PC-3 (cell line): ENCODE measurements around the gene KCNJ9. TPM values are rescaled to one million over a fixed set of nuclear protein-coding genes. Genes with fewer than 3 reads are reported as not detected.

Experiments
- ATAC-seq: fragments of 200-7000 bp; cut with Tn5 transposase; 2 replicates; pipeline ENCODE4 v1.9.1; 2020; ENCODE audit warnings: mild to moderate bottlenecking, moderate library complexity
- BruUV-seq: library from RNA; stranded (reverse); fragments of 400-500 nt; replicated peaks from 2 replicates; lab custom pipeline; 2021; lab: Mats Ljungman, UMichigan
- CTCF ChIA-PET: fragments of 300-600 bp; sonication (Branson Sonifier 250); formaldehyde crosslinking; loops from one replicate; lab custom pipeline; 2022; ENCODE audit warnings: antibody characterized with exemption; lab: Charles Lee
- POLR2A ChIA-PET: fragments of 300-600 bp; sonication (Branson Sonifier 250); formaldehyde crosslinking; loops from one replicate; lab custom pipeline; 2022; ENCODE audit warnings: antibody characterized with exemption; ENCODE audit not compliant: unreplicated experiment; lab: Charles Lee
- DNase-seq: peaks from one replicate; pipeline ENCODE4 v3.0.0-alpha.2; 2015
- H2AFZ ChIP-seq: fragments of 300-600 bp; sonication (generic); 2 replicates; pipeline ENCODE4 v1.6.0; 2016; ENCODE audit warnings: antibody characterized with exemption, low read length
- H3F3A ChIP-seq: fragments of 300-600 bp; sonication (generic); one replicate; pipeline ENCODE4 v1.6.0; 2017; ENCODE audit warnings: antibody characterized with exemption, low read length, control low read depth, mild to moderate bottlenecking; ENCODE audit not compliant: unreplicated experiment
- H3K27ac ChIP-seq: fragments of 300-600 bp; sonication (generic); 2 replicates; pipeline ENCODE4 v1.5.1; 2016; ENCODE audit warnings: mild to moderate bottlenecking, low read length
- H3K27me3 ChIP-seq: fragments of 300-600 bp; sonication (generic); 2 replicates; pipeline ENCODE4 v1.6.1; 2016; ENCODE audit warnings: low read length, mixed read lengths
- H3K36me3 ChIP-seq: fragments of 300-600 bp; sonication (generic); 2 replicates; pipeline ENCODE4 v1.6.1; 2016; ENCODE audit warnings: low read depth, mixed run types, low read length, mixed read lengths
- H3K4me1 ChIP-seq: fragments of 300-600 bp; sonication (generic); 2 replicates; pipeline ENCODE4 v1.5.1; 2016; ENCODE audit warnings: low read length; ENCODE audit not compliant: insufficient read depth
- H3K4me2 ChIP-seq: fragments of 300-600 bp; sonication (generic); 2 replicates; pipeline ENCODE4 v1.6.0; 2016; ENCODE audit warnings: low read length
- H3K4me3 ChIP-seq: fragments of 300-600 bp; sonication (generic); 2 replicates; pipeline ENCODE4 v1.5.1; 2016; ENCODE audit warnings: mild to moderate bottlenecking, low read length, mixed read lengths
- H3K79me2 ChIP-seq: fragments of 300-600 bp; sonication (generic); 2 replicates; pipeline ENCODE4 v1.6.1; 2017; ENCODE audit warnings: low read length, mixed read lengths
- H3K9ac ChIP-seq: fragments of 300-600 bp; sonication (generic); 2 replicates; pipeline ENCODE4 v1.6.0; 2016; ENCODE audit warnings: mild to moderate bottlenecking, low read length
- H3K9me2 ChIP-seq: fragments of 300-600 bp; sonication (generic); replicated peaks from 2 replicates; pipeline ENCODE4 v1.6.1; 2016; ENCODE audit warnings: mixed run types, low read length, mixed read lengths
- H3K9me3 ChIP-seq: fragments of 300-600 bp; sonication (generic); 2 replicates; pipeline ENCODE4 v1.6.1; 2016; ENCODE audit warnings: low read length, mixed read lengths
- H4K20me1 ChIP-seq: fragments of 300-600 bp; sonication (generic); 2 replicates; pipeline ENCODE4 v1.6.1; 2016; ENCODE audit warnings: low read length, mixed read lengths
- EZH2 ChIP-seq: fragments of 300-600 bp; sonication (generic); IDR thresholded peaks from one replicate; pipeline ENCODE4 v1.6.1; 2017; ENCODE audit warnings: antibody characterized with exemption, mild to moderate bottlenecking, low read length; ENCODE audit not compliant: unreplicated experiment
- EZH2phosphoT487 ChIP-seq: fragments of 300-600 bp; sonication (generic); IDR thresholded peaks from 2 replicates; pipeline ENCODE4 v1.6.1; 2018; ENCODE audit warnings: mild to moderate bottlenecking, antibody characterized with exemption, low read length, borderline replicate concordance
- intact Hi-C: fragments of 100-400 bp; cut with micrococcal nuclease; formaldehyde crosslinking; loops from 2 replicates; pipeline ENCODE4 v1.9.0; 2023
- total RNA-seq: library from RNA; depleted of rRNA; stranded (reverse); fragments of >200 nt; gene quantifications from 2 replicates; pipeline ENCODE4 v1.2.3, GENCODE V29; 2014
- TF ChIP-seq, protein P1 (sequence below): fragments of 300-600 bp; sonication (generic); conservative IDR thresholded peaks from 2 replicates; pipeline ENCODE4 v1.5.1; 2017; ENCODE audit warnings: antibody characterized with exemption, low read depth, mild to moderate bottlenecking, low read length

KCNJ9 gene
- total RNA-seq, 1 experiment from 2014 or later = not detected

DNA sequence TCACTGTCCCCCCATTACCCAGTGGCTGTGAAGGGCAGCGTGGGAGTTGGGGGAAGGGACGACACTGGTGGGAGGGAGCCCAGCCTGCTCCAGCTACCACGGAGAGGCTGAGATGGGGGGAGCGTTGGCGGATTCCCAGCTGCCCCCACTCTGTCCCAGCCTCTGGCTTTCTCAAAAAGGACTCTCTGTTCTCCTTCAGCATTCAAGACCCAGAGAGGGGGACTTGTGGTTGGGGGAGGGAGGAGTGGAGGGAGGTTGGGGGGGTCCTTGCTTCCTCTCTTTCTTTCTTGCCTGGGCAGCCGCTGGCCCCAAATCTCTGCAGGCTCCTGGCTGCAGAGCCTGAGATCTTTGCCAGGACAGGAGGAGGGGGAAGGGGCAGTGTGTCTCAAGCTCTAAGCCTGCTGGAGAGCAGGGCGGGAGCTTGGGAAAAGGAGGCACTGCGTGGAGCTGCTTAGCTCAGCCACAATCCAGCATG is 36.4 kb downstream of the KCNJ9 start:
- H4K20me1 ChIP-seq = no peaks in the 10 kb centered on the region
- no peaks in the 10 kb centered on the region for H3K4me1 ChIP-seq
- H3K9ac ChIP-seq = no peak overlapping the region
- no peaks in the 10 kb centered on the region for H3K36me3 ChIP-seq
- no peak overlapping the region for H3K27ac ChIP-seq
- H3K9me2 ChIP-seq = no peaks in the 10 kb centered on the region
- ChIA-PET POLR2A (no interaction called here), CTCF (no interaction called here)
- H3K4me3 ChIP-seq = no peak overlapping the region
- intact Hi-C loops = no loop called here
- H3K4me2 ChIP-seq = no peak overlapping the region
- no peaks in the 10 kb centered on the region for H3K9me3 ChIP-seq
- TF ChIP-seq, protein P1, sequence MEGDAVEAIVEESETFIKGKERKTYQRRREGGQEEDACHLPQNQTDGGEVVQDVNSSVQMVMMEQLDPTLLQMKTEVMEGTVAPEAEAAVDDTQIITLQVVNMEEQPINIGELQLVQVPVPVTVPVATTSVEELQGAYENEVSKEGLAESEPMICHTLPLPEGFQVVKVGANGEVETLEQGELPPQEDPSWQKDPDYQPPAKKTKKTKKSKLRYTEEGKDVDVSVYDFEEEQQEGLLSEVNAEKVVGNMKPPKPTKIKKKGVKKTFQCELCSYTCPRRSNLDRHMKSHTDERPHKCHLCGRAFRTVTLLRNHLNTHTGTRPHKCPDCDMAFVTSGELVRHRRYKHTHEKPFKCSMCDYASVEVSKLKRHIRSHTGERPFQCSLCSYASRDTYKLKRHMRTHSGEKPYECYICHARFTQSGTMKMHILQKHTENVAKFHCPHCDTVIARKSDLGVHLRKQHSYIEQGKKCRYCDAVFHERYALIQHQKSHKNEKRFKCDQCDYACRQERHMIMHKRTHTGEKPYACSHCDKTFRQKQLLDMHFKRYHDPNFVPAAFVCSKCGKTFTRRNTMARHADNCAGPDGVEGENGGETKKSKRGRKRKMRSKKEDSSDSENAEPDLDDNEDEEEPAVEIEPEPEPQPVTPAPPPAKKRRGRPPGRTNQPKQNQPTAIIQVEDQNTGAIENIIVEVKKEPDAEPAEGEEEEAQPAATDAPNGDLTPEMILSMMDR = no peak
- no peak for TF ChIP-seq EZH2
- no peak for TF ChIP-seq EZH2phosphoT487
- no TSS peak for BruUV-seq
- peak; percentile 44 for ATAC-seq
- H3F3A ChIP-seq = no peaks in the 10 kb centered on the region
- no peaks in the 10 kb centered on the region for H3K79me2 ChIP-seq
- H3K27me3 ChIP-seq = no peaks in the 10 kb centered on the region
- DNase-seq = no peak
- H2AFZ ChIP-seq = no peak overlapping the region

- Histone ChIP-seq H3K4me1 (no peaks in the 10 kb centered on the region), H3K79me2 (no peaks in the 10 kb centered on the region), H3K9me2 (no peaks in the 10 kb centered on the region), H3K27me3 (no peaks in the 10 kb centered on the region), H3K4me2 (no peak overlapping the region), H2AFZ (no peak overlapping the region), H3K27ac (no peak overlapping the region), H3F3A (no peaks in the 10 kb centered on the region), H4K20me1 (no peaks in the 10 kb centered on the region), H3K36me3 (no peaks in the 10 kb centered on the region), H3K9me3 (no peaks in the 10 kb centered on the region), H3K4me3 (no peak overlapping the region), H3K9ac (no peak overlapping the region)
- ATAC-seq = no peak
- ChIA-PET CTCF (no interaction called here), POLR2A (no interaction called here)
- no peak for DNase-seq
- intact Hi-C loops = no loop called here
- TF ChIP-seq, protein P1 = no peak
- TF ChIP-seq EZH2 = no peak
- no peak for TF ChIP-seq EZH2phosphoT487
- BruUV-seq = no TSS peak
Observed at GRCh38 chr1:160118928-160119327, 37.6 kb downstream of the KCNJ9 start.

- H3K79me2 ChIP-seq = no peaks in the 10 kb centered on the region
- TF ChIP-seq EZH2phosphoT487 (no peak), EZH2 (no peak)
- TF ChIP-seq, protein P1 = no peak
- no peak overlapping the region for H2AFZ ChIP-seq
- no peak overlapping the region for H3K4me3 ChIP-seq
- no peaks in the 10 kb centered on the region for H3K27me3 ChIP-seq
- no peaks in the 10 kb centered on the region for H3K36me3 ChIP-seq
- H3K9me2 ChIP-seq = no peaks in the 10 kb centered on the region
- no peak overlapping the region for H3K27ac ChIP-seq
- no peak for DNase-seq
- ChIA-PET POLR2A (no interaction called here), CTCF (no interaction called here)
- BruUV-seq = no TSS peak
- peaks cover 5% of the 10 kb centered on the region for H3F3A ChIP-seq
- intact Hi-C loops = no loop called here
- no peaks in the 10 kb centered on the region for H4K20me1 ChIP-seq
- no peak overlapping the region for H3K4me2 ChIP-seq
- H3K9me3 ChIP-seq = no peaks in the 10 kb centered on the region
- peaks cover 18% of the 10 kb centered on the region for H3K4me1 ChIP-seq
- no peak for ATAC-seq
- H3K9ac ChIP-seq = no peak overlapping the region
Observed at GRCh38 chr1:160120797-160121196, 39.5 kb downstream of the KCNJ9 start.
